GM23338 (cell line): Measurements from ENCODE around the gene PKNOX2. TPM values are rescaled to one million over a fixed set of nuclear protein-coding genes. Genes with fewer than 3 reads are reported as not detected.
A peak's percentile ranks its signal among the peaks of the same experiment; 100 is the strongest.

Source experiments
- ATAC-seq: fragments of 200-7000 bp; cut with Tn5 transposase; 3 replicates; pipeline ENCODE4 v1.9.1; 2020
- DNase-seq: peaks from one replicate; pipeline ENCODE4 v3.0.0-alpha.2; 2015; ENCODE audit warnings: low spot score
- H2AFZ ChIP-seq: fragments of 200-600 bp; sonication (generic); 2 replicates; pipeline ENCODE4 v1.8.0; 2016; ENCODE audit warnings: antibody characterized with exemption, mild to moderate bottlenecking, moderate library complexity
- H3F3A ChIP-seq: fragments of 200-600 bp; sonication (generic); replicated peaks from 2 replicates; pipeline ENCODE4 v1.8.0; 2017; ENCODE audit warnings: antibody characterized with exemption, mixed run types, low read depth
- H3K27ac ChIP-seq: fragments of 200-600 bp; sonication (generic); 2 replicates; pipeline ENCODE4 v1.6.1; 2016; ENCODE audit warnings: low read depth
- H3K27me3 ChIP-seq: fragments of 200-600 bp; sonication (generic); 2 replicates; pipeline ENCODE4 v1.8.0; 2016; ENCODE audit warnings: mild to moderate bottlenecking, mixed run types, moderate library complexity; ENCODE audit not compliant: insufficient read depth
- H3K36me3 ChIP-seq: fragments of 200-600 bp; sonication (generic); 2 replicates; pipeline ENCODE4 v1.8.0; 2016; ENCODE audit warnings: mild to moderate bottlenecking; ENCODE audit not compliant: insufficient read depth
- H3K4me1 ChIP-seq: fragments of 200-600 bp; sonication (generic); 2 replicates; pipeline ENCODE4 v1.8.0; 2016; ENCODE audit warnings: mild to moderate bottlenecking, moderate library complexity; ENCODE audit not compliant: insufficient read depth
- H3K4me2 ChIP-seq: fragments of 200-600 bp; sonication (generic); 2 replicates; pipeline ENCODE4 v1.7.1; 2017; ENCODE audit warnings: mixed run types
- H3K4me3 ChIP-seq: fragments of 200-600 bp; sonication (generic); 2 replicates; pipeline ENCODE4 v1.6.1; 2016; ENCODE audit warnings: mixed run types
- H3K79me2 ChIP-seq: fragments of 200-600 bp; sonication (generic); replicated peaks from 2 replicates; pipeline ENCODE4 v1.8.0; 2017; ENCODE audit warnings: mild to moderate bottlenecking; ENCODE audit not compliant: insufficient read depth
- H3K9me2 ChIP-seq: fragments of 200-600 bp; sonication (generic); 2 replicates; pipeline ENCODE4 v1.8.0; 2017; ENCODE audit not compliant: insufficient read depth
- H4K20me1 ChIP-seq: fragments of 200-600 bp; sonication (generic); replicated peaks from 2 replicates; pipeline ENCODE4 v1.8.0; 2017; ENCODE audit warnings: mild to moderate bottlenecking; ENCODE audit not compliant: insufficient read depth
- H3K27ac Mint-ChIP-seq: 2 replicates; pipeline ENCODE4 v1.8.0; 2020; ENCODE audit warnings: inconsistent platforms, mild to moderate bottlenecking, moderate library complexity, mixed read lengths
- H3K27me3 Mint-ChIP-seq: 3 replicates; pipeline ENCODE4 v1.8.0; 2022; ENCODE audit warnings: low read depth, mild to moderate bottlenecking, moderate library complexity, mixed read lengths, inconsistent platforms; ENCODE audit not compliant: insufficient read depth, poor library complexity
- H3K36me3 Mint-ChIP-seq: 3 replicates; pipeline ENCODE4 v1.8.0; 2021; ENCODE audit warnings: low read depth, mild to moderate bottlenecking, inconsistent platforms, moderate library complexity, mixed read lengths
- H3K4me1 Mint-ChIP-seq: 3 replicates; pipeline ENCODE4 v1.8.0; 2020; ENCODE audit warnings: mild to moderate bottlenecking, inconsistent platforms, mixed read lengths
- H3K4me3 Mint-ChIP-seq: 3 replicates; pipeline ENCODE4 v1.8.0; 2021; ENCODE audit warnings: moderate library complexity, mild to moderate bottlenecking, inconsistent platforms, mixed read lengths
- H3K9me3 Mint-ChIP-seq: 3 replicates; pipeline ENCODE4 v1.8.0; 2020; ENCODE audit warnings: moderate library complexity, mild to moderate bottlenecking, inconsistent platforms, mixed read lengths
- CREB1 ChIP-seq: fragments of 250-450 bp; sonication (Bioruptor Pico); IDR thresholded peaks from 2 replicates; pipeline ENCODE4 v1.5.0; 2020; ENCODE audit warnings: low read depth, mild to moderate bottlenecking, moderate library complexity
- ETS1 ChIP-seq: IDR thresholded peaks from 2 replicates; pipeline ENCODE4 v1.6.1; 2016; ENCODE audit warnings: antibody characterized with exemption
- JUNB ChIP-seq: IDR thresholded peaks from one replicate; pipeline ENCODE4 v1.6.1; 2016; ENCODE audit warnings: antibody characterized with exemption; ENCODE audit not compliant: unreplicated experiment
- NANOG ChIP-seq: IDR thresholded peaks from 2 replicates; pipeline ENCODE4 v1.6.1; 2016; ENCODE audit warnings: antibody characterized with exemption, borderline replicate concordance
- REST ChIP-seq: IDR thresholded peaks from one replicate; pipeline ENCODE4 v1.6.1; 2018; ENCODE audit warnings: antibody characterized with exemption; ENCODE audit not compliant: unreplicated experiment
- ZNF462 ChIP-seq: fragments of 250-450 bp; sonication (Bioruptor Pico); IDR thresholded peaks from 2 replicates; pipeline ENCODE4 v1.5.0; 2020; ENCODE audit warnings: mild to moderate bottlenecking, moderate library complexity
- polyA plus RNA-seq: library from polyadenylated mRNA; unstranded; fragments of >200 nt; fragmentation: Nextera tagmentation; extraction: Ambion mirVana; gene quantifications from 2 replicates; pipeline ENCODE4 v1.2.1, GENCODE V29; 2016
- total RNA-seq: library from RNA; depleted of rRNA; stranded (reverse); fragments of >200 nt; shearing (Covaris generic); gene quantifications from 2 replicates; pipeline ENCODE4 v1.2.3, GENCODE V29; 2014
- TF ChIP-seq, protein P1 (sequence below), 2 experiments: fragments of 200-600 bp in 1 of 2; sonication (generic) in 1 of 2; conservative IDR thresholded peaks; 2 replicates each; pipeline versions ENCODE4 v1.5.1 to v1.6.1; 2016 to 2017; ENCODE audit warnings: antibody characterized with exemption in 2 of 2, low read depth in 2 of 2, mild to moderate bottlenecking in 2 of 2, moderate library complexity in 1 of 2

Gene PKNOX2
- total and polyA plus RNA-seq, 2 experiments from 2014 or later = 0.42 to 0.83 TPM

- TF ChIP-seq ETS1 (no peak), REST (no peak), CREB1 (no peak)
- TF ChIP-seq, protein P1, sequence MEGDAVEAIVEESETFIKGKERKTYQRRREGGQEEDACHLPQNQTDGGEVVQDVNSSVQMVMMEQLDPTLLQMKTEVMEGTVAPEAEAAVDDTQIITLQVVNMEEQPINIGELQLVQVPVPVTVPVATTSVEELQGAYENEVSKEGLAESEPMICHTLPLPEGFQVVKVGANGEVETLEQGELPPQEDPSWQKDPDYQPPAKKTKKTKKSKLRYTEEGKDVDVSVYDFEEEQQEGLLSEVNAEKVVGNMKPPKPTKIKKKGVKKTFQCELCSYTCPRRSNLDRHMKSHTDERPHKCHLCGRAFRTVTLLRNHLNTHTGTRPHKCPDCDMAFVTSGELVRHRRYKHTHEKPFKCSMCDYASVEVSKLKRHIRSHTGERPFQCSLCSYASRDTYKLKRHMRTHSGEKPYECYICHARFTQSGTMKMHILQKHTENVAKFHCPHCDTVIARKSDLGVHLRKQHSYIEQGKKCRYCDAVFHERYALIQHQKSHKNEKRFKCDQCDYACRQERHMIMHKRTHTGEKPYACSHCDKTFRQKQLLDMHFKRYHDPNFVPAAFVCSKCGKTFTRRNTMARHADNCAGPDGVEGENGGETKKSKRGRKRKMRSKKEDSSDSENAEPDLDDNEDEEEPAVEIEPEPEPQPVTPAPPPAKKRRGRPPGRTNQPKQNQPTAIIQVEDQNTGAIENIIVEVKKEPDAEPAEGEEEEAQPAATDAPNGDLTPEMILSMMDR (conservative IDR thresholded peaks at IDR 0.05; ENCODE audit: low read depth in 2 of 2) = no peak
Measured at GRCh38 chr11:125369808-125370207, 205.3 kb downstream of the PKNOX2 start (continued).

DNA sequence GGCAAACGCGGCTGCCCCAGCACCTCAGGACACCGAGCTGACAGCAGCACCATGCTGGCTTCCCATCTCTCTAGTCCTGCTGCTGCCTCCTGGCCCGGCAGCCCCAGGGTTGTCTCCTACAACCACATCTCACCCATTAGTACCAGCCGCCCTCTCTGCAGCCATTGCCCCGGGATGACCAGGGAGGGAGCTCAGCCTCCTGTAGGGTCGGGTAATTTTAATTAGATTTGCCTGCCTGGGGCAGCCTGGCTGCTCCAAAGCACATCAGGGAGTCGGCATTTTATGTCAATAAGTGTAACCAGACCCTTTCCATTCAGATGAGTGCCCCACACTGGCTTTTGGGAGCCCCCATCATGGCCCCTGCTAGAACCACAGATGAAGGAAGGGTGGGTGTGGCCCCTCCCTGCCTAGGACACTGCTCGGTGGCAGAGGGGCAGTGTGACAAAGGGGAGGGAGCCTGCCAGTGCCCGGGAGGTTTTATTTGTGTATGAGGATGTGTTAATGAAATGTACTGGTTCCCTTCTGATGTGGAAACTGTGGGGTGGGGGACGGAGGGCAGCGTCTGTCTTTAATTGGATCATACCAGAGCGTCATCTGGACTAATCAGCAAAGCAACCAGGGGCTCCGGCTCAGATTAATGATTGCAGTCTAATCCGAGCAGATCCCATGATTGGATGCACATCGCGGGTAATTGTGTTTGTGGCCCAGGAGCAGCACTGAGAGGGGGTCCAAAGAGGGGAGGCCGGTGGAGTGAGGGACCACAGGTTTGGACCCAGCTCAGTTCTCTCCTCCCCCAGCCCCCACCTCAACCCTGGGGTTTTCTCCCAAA, 206.2 kb downstream of the PKNOX2 start:
- Histone ChIP-seq H3K4me2 (peak overlapping the region; percentile 76), H3K4me3 (peak overlapping the region; percentile 45), H3K27ac (no peak overlapping the region), H2AFZ (peak overlapping the region; percentile 3; the same call in 1 of the 2 replicates), H3K79me2 (no peaks in the 10 kb centered on the region), H3F3A (peaks cover 8% of the 10 kb centered on the region; the same call in 1 of the 2 replicates), H3K9me2 (0 out of 2 replicates have a peak, but pooled peaks cover 7% of the 10 kb centered on the region), H4K20me1 (no peaks in the 10 kb centered on the region), H3K36me3 (no peaks in the 10 kb centered on the region), H3K4me1 (peaks cover 24% of the 10 kb centered on the region), H3K27me3 (no peaks in the 10 kb centered on the region)
- Mint-ChIP-seq H3K4me3 (peak overlapping the region; percentile 67), H3K27ac (peak overlapping the region; percentile 49), H3K36me3 (no peaks in the 10 kb centered on the region; the same call in 2 of the 3 replicates), H3K4me1 (peaks cover 45% of the 10 kb centered on the region), H3K27me3 (peaks cover 17% of the 10 kb centered on the region), H3K9me3 (no peaks in the 10 kb centered on the region)
- ATAC-seq (peak; percentile 27), DNase-seq (peak; percentile 24)
- TF ChIP-seq ETS1 (no peak), NANOG (no peak), JUNB (no peak), ZNF462 (no peak)
